GM04503 (cell line): ENCODE measurements around the gene BTBD16.

ENCODE experiments used
- DNase-seq: peaks from one replicate; pipeline ENCODE4 v3.0.0-alpha.2; 2012; ENCODE audit warnings: low read depth

BTBD16 gene

DNA sequence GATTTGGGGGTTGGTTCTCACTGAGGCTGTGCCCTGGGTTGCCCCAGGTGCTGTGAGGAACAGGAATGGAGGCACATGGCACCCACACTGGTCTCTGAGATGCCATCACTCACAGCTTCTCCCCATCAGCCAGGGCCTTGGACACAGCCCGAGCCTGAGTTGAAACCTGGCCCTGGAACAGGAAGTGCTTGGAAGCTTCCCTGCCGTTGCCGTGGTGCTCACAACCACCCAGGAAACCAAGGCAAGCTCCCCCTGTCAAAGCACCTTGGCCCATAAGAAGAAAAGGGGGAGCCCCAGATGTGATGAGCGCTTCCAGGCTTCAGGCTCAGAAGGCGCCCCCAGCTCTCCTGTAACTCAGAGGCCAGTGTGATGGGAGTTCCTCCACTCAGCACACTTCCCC is at the start of gene BTBD16:
BTBD16 (plus strand) TSS at position 221 of the 400 bp plus-strand sequence. CDS start 3,786 bp downstream, outside the sequence.
- no peak for DNase-seq

DNA sequence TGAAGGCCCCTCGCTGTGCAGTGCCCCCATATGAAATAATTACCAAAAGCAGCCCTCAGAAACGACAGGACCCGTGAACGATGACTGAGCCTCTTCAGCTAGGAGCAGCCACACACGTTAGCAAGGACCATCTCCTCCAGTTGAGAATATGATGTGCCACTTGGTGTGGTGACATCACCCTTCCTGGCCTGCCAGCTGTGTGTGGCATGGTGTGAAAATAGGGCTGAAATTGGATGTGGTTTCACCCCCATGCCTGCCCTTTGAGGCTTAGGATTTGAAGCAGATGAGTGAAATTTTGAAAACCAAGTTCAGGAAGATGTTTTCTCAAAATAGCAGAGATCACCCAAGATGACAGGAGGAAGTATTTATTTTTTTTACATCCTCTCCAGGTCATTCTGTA is 49.1 kb upstream of the BTBD16 start:
- no peak for DNase-seq

DNA sequence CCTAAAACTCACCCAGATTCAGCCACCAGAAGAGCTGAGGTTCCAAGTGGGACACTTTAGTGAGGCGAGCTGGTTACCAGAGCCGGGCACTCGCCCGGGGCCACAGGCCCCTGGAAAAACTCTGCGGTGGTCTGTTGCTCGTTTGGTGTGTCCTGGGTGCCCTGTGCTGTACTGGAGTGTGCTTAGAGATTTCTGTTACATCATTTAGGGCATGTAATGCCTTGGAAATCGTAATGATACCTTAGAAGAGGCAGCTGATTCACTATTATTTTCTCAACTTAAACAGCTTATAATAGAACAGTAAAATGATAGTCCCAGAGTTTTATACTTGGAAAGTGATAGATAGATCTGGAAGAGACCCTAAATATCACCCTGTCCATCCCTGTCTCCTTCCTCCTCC is 48.5 kb upstream of the BTBD16 start:
- DNase-seq = no peak

DNA sequence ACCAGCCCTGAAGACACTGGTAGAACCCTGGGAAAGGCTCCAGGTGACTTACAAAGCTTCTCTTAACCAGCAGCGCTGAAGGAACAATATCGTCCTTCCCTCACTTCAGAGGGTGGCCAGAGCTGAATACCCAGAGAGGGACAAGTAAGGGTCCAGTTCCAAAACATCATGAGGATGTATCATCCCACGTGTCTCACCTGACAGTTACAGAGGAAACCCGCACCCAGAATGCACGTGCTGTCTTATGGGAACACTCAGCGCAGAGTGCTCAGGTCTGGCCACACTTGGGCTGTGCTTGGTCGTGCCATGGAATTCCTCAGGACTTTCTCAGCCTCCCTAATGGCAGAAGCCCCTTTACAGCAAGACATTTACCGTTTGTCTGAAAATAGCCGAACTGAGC is 46.9 kb upstream of the BTBD16 start:
- DNase-seq = no peak

DNA sequence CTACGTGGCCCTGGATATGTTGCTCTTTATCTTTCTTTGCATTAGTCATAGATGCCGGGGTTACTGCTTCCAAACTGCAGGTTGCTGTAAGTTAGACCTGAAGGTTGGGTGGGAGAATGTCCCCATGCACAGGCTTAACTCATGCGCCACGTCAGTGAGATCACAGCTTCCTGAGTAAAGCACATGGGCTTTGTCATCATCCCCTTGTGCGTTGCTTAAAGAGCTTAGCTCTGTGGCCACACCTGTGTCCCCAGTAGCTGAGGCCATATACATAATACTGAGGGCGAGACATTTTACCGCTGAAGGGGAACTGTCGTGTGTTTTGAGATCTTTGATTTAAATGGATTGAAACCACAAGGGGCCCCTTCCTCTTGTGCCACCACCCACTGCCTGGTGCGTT is 45.8 kb upstream of the BTBD16 start:
- DNase-seq = no peak

DNA sequence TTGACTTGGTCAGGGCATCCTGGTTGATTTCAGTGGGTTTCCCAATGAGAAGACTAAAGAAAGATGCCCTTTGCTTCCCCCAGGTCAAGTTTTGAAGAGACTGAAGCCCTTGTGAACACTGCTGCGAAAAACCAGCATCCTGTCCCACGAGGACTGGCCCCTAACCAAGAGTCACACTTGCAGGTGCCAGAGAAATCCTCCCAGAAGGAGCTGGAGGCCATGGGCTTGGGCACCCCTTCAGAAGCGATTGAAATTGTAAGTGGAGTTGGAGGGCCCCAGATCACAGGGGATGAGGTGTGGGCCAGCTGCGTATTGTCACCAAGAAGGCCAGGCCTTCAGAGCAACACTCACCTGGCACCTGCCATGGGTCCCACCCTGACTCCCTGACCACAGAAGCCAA is 43.3 kb upstream of the BTBD16 start:
- DNase-seq = no peak

DNA sequence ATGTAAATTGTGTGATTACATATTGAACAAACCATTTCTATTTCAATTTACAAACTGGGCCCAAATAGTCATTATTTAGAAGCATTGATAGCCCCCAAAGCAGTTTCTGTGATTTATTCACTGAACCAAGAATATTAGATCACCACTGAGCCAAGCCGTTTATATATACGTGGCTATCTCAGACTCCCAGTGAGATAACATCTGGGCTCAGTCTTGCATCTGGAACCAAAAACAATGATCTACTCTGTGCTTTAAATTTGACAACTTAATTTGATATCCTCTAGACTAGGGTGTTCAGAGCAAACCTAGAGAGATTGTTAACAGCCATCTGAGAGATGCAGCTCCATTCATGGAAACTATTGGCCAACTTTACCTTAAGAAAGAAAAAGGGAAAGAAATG is 41.4 kb upstream of the BTBD16 start:
- DNase-seq = no peak

DNA sequence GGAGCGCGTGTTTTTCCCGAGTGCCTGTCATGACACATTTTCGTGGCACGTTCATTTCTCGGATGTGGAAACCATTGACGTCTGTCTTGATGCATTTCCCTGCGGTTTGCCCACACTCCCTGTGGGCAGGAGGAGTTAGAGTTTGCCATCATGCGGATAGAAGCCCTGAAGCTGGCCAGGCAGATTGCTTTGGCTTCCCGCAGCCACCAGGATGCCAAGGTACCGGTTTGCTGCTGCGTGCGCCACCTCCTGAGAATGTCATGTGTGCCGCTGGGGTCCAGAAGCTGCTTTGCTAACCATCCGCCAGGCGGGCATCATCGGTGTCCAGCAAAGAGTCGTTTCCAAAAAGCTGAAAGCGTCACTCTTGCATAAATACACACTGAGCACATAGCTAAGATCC is 40.9 kb upstream of the BTBD16 start:
- DNase-seq = no peak

DNA sequence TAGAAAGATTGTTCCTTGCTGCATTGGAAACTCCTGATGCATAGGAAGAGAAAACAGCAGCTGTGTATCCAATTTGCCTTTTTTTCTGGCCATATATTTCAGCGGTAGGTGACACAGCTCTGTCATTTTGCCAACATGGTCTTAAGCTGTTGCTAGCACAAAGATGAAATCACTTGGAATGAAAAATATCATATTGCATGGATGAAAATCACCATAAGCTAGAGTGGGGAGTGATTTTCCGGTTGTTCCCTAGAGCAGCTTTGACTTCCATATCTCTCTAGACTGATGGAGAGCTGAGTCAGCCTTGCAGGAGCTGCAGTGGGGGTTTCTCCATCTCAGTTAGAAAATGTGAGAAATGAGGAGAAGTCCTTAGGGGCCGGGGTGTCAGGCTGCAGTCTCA is 38.3 kb upstream of the BTBD16 start:
- DNase-seq = no peak

DNA sequence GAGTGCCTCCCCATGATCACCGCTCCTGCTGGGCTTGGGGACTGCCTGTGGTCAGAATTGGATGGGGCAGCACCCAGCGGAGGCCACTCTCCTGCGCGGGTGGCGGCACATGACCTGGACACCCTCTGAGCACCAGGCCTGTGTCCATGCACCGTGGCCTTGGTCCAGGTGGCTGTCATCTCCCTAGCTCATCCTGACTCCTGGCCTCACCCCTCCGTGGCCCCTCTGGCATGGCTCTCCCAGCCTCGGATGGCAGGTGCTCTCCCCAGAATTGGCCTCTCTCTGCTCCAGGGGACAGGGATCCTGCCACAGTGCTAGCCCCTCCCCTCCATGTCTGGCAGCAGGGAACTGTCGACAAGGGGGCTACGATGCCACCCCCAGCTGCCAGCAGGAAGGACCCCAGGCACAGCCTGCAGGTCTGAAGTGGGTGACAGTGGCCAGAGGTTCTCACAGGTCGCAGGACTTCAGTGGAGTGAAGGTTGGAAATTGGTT is 37.2 kb upstream of the BTBD16 start:
- no peak for DNase-seq

DNA sequence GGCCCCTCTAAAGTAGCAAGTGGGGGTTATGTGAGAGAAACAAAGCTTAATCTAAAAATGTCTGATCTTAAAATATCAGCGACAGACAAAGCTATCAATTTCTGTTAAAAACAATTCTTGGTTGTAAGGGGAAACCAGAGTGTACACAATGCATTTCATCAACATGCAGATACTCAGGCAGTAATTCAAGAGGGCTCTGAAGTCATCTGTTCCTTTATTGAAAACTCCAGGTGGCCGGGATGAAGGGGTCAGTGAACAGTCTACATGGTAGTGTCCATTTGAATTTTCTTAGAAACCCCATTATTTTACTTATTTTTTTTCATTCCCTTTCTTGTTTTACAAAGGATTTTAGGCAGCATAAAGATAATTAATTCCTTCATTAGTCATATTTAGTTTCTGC is 36.7 kb upstream of the BTBD16 start:
- no peak for DNase-seq

DNA sequence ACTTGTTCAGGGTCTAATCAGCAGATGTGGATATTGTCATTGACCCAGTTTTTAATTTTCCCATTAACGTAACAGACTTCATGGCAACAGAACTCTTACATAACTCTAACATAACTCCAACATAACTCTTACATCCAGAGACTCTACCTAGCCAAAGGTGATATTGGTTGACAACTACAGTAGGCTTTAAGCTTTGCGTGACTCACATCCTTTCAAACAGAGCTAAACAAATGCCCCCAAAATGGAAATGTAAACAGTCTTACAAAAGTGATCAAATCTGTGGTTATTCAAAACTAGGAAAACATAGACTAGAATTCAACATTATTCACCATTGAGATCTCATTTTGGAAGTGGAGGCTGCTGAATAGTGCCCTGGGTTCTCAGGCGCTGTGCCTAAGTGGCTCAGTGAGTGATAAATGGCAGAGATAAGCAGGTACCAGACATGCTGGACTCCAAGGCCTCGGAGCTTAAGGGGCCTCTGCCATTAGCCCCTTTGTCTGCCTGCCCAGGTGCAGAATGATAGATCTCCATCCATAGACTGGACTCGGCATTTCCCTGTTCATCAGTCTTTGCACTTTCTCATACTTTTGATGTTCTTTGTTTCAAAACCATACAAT is 34.3 kb upstream of the BTBD16 start:
- no peak for DNase-seq

DNA sequence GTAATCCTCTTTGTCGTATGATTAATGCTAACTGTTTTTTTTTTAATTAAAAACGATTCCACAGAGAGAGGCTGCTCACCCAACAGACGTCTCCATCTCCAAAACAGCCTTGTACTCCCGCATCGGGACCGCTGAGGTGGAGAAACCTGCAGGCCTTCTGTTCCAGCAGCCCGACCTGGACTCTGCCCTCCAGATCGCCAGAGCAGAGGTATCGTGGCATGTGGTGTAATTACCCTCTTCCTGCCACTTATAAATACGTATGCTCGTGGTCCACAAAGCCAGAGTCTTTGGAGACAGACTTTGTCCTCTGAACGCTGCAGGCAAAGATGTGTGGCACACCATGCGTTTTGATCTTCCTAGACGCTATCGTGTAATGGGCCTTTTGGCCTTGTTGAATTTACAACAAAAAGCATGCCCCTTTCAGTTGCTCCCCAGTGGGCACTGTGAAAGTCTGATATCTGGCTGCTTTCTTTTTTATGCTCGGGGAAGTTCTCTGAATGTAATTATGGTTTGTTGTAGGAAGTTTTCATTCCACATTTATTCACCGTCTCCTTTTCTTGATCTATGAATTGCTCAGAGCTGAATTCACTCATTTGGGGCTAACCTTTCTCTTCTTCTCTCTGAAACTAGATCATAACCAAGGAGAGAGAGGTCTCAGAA is 33.6 kb upstream of the BTBD16 start:
- no peak for DNase-seq

DNA sequence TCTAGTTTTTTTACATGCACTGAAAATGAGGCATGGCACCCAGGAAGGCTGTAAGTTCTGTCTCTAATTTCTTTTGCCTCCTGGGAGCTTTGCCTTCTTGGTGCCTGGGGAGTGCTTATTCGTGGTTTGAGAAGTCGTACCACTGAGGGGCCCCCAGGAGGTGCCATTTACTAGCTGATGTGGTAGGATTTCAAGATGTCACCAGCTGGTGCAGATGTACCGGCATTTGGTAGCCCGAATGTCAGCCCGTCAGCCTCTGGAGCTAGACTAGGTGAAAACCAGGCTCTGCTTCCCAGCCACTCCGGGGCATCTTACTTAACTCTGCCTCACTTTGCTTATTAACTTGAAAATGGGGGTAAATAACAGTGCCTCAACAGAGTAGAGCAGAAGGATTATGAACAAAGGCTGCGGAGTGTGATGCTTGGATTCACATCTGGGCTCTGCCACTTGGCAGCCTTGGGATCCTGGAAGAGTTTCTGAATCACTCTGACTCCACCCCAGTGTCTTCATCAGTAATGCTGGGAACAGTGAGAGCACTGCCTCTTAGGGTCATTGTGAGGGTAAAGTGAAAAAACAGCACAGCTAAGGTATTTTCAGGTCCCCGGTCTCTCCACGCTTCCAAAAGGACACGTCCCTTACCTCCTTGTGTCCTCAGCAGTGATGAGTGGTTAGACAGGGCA is 31.4 kb upstream of the BTBD16 start:
- DNase-seq = no peak

DNA sequence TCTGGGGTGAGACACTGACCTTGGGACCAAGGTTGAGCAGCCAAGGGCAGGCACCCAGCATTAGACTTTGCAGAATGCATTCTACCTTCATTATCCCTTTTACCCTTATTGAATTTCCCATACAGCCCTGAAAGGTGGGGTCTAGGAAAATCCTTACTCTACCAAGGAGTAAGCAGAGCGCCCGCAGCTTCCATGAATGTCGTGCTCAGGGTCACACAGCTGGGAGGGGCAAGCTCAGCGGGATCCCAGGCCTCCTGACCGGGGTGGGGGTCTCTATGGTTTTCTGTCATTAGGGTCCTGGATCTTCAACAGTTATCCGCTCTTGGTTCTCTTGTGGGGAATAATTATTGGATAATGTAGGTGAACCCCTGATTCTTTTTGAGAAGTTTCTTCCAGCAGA is 30.7 kb upstream of the BTBD16 start:
- no peak for DNase-seq

DNA sequence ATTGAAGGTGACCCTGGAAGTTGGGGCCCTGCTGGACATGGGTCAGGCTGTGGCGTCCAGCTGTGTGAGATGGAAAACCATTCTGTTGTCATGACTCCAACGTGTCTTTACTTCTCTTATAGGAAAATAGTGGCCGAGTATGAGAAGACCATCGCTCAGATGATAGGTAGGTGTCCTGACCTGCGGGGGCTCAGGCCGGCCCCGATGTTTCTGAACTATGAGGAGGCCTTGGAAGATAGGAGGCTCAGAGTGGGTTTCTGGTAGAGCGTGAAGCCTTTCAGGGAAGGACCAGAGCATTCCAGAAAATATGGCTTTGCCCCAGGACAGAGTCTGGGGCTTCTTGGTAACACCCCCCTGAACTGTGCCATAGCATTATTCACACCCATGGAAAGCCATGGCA is 29.3 kb upstream of the BTBD16 start:
- no peak for DNase-seq

DNA sequence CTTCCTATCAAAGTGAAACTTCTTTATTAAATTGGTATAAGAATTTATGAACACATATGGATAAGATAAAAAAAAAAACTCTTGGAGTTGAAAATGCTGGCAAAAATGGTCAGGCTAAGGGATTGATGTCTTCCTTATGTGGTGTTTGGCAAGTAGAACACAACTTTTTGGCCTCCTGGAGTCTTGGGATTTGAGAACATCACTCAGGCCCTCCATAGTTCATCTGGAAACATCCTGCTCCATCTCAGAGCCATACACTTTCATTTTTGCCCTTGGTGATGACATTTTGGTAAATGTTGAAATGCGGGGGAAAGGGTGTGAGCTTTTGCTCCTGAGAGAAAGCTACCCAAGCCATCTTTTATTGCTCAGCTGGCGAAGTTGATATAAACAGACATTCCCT is 27.5 kb upstream of the BTBD16 start:
- no peak for DNase-seq

DNA sequence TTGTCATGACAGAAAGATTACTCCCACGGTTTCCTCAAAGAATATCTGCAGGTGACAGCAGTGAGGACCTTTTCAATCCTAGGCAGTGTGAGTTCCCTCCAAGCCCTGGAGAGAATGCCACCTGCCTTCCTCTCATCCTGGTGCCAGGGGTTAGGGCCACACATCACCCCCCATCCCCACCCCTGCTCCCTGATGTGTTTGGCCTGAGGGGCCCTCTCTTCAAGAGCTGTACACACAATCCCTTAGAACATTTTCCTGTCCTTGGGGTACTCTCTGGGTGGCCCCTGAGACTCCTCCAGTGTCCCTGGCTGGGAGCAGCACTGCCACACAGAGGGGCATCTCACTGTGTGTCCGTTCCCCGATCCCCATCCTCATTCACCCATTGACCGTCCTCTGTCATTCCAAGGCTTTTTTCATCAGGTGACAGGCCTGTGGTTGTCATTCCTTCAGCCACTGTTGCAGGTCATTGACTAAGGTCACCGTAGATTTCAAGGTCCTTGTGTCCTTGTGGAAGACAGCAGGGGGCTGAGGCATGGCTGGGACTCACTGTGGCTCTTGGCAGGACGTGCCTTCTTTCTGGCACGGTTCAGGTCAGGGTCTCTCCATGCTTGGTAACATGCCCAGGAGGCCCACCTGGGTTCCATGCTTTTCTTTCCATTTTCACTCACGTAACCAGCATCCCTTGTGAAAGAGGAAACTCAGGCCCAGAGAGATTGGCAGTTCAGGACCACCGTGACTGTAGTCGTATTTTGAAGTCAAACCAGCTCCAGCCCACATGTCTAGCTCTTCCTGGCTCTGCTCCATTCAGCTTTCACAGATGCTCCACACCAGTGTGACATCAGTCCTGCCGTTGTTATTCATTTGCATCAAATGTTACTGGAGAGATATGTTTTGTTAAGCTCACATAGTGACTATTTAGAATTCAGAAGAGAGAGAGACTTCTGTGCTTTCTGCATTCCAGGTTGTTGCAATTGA is 26.8 kb upstream of the BTBD16 start:
- DNase-seq = no peak

DNA sequence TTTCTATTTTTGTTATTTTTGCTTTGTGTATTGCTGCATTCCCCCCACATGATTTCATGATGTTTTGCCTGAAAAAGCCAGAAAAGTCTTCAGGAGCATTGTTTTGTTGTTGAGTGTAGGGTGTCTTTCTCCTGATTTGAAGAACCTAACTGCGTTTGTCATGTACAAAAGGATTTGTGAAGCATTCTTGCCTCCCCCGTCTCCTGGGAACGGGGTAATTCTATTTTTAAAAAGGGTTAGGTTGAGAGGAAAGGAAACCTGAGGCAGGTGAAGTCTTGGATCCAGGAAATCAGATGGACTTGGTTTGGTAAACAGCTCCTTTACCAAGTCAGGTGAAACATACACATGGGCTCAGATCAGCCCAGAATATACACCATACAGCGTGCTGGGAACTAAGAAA is 26.0 kb upstream of the BTBD16 start:
- no peak for DNase-seq

DNA sequence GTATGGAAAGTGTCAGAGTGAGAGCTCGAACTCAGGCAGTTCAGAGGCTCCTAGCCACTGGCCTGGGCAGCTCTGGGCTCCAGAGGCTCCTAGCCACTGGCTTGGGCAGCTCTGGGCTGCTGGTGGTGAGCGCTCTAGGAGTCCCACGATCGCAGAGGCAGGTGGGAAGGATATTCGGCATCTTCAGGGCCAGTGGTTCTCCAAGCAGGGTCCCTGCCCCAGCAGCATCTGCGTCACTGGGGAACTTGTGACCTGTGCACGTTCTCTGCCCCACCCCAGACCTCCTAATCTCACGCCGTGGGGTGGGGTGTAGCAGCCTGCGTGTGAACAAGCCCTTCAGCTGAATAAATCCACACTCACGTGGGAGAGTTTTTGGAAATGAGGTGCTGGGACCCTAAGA is 25.2 kb upstream of the BTBD16 start:
- no peak for DNase-seq

DNA sequence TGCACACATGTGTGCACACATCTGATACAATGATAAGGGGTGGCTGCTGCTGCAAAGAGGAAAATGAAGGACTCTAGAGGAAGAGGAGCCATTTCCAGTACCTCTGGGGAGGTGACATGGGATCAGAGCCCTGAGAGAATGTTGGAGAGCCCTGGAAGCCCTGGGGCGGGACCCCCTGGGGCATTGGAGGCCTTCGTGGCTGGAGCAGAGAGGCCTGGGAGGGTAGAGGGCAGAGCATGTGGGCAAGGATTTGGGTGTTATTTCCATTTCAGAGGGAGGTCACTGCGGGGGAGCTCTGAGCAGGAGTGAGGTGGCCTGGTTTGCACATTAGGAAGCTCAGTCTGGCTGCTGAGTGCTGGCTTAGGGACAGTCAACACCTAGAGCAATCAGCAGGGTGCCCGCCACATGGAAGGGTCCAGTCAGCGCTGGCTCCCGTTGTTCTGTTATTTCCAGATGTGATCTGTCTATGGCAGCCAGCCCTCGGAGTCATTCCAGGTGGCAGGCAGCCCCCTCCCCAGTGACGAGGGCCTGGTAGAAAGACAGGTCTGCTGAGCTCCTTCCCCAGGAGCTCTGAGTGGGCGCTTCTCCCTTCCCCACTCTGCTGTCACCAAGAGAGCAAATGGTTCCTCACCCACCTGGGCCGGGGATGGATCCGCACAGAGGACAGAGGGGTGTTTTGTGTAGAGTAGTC is 24.1 kb upstream of the BTBD16 start:
- DNase-seq = no peak
